GM18505 (cell line): Measurements from ENCODE around the gene MYL10.

Experiments used
- ATAC-seq: cut with Tn5 transposase; IDR thresholded peaks from one replicate; pipeline ENCODE4 v1.9.1; 2021; ENCODE audit not compliant: unreplicated experiment
- POLR2A ChIP-seq: IDR thresholded peaks from 4 replicates; pipeline ENCODE4 v1.6.1; 2011; ENCODE audit warnings: borderline replicate concordance; ENCODE audit not compliant: insufficient read depth, insufficient read length; ENCODE audit errors: extremely low read depth

MYL10 gene

GRCh38 chr7:101602082-101602481, 27.0 kb downstream of the MYL10 start:
- ATAC-seq = no peak
- no peak for TF ChIP-seq POLR2A

- TF ChIP-seq POLR2A = no peak
Measured at GRCh38 chr7:101599787-101600186, 29.3 kb downstream of the MYL10 start.

GRCh38 chr7:101598986-101599771, 29.9 kb downstream of the MYL10 start:
- ATAC-seq = no peak
- no peak for TF ChIP-seq POLR2A

More at GRCh38 chr7:101599787-101600186, 29.3 kb downstream of the MYL10 start:
- ATAC-seq = no peak

GRCh38 chr7:101598422-101598985, 30.6 kb downstream of the MYL10 start:
- no peak for ATAC-seq
- no peak for TF ChIP-seq POLR2A

- ATAC-seq = no peak
- no peak for TF ChIP-seq POLR2A
Measured at GRCh38 chr7:101597941-101598340, 31.2 kb downstream of the MYL10 start.

GRCh38 chr7:101596898-101597297, 32.2 kb downstream of the MYL10 start:
- no peak for ATAC-seq
- TF ChIP-seq POLR2A = no peak

GRCh38 chr7:101595766-101596537, 33.1 kb downstream of the MYL10 start:
- no peak for ATAC-seq
- no peak for TF ChIP-seq POLR2A

GRCh38 chr7:101595246-101595645, 33.9 kb downstream of the MYL10 start:
- no peak for TF ChIP-seq POLR2A
- ATAC-seq = no peak

GRCh38 chr7:101594790-101595189, 34.3 kb downstream of the MYL10 start:
- TF ChIP-seq POLR2A = no peak
- no peak for ATAC-seq

- TF ChIP-seq POLR2A = no peak
- no peak for ATAC-seq
Measured at GRCh38 chr7:101593556-101593955, 35.5 kb downstream of the MYL10 start.

GRCh38 chr7:101591504-101591903, 37.6 kb downstream of the MYL10 start:
- no peak for TF ChIP-seq POLR2A
- ATAC-seq = no peak

GRCh38 chr7:101590663-101591435, 38.2 kb downstream of the MYL10 start:
- no peak for ATAC-seq
- TF ChIP-seq POLR2A = no peak
